Measurements from ENCODE around the gene STRBP.

The STRBP gene

GRCh38 chr9:123286324-123286723, 17.9 kb upstream of the STRBP start:
- TF ChIP-seq, protein P1, sequence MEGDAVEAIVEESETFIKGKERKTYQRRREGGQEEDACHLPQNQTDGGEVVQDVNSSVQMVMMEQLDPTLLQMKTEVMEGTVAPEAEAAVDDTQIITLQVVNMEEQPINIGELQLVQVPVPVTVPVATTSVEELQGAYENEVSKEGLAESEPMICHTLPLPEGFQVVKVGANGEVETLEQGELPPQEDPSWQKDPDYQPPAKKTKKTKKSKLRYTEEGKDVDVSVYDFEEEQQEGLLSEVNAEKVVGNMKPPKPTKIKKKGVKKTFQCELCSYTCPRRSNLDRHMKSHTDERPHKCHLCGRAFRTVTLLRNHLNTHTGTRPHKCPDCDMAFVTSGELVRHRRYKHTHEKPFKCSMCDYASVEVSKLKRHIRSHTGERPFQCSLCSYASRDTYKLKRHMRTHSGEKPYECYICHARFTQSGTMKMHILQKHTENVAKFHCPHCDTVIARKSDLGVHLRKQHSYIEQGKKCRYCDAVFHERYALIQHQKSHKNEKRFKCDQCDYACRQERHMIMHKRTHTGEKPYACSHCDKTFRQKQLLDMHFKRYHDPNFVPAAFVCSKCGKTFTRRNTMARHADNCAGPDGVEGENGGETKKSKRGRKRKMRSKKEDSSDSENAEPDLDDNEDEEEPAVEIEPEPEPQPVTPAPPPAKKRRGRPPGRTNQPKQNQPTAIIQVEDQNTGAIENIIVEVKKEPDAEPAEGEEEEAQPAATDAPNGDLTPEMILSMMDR (IDR thresholded peaks at IDR 0.05), result no peak
- Histone ChIP-seq H3K9me3 (ENCODE audit: control insufficient read depth, low read length) (no peaks in the 10 kb centered on the region), H3K27me3 (ENCODE audit: control insufficient read depth, insufficient read depth, low read length) (no peaks in the 10 kb centered on the region), H3K27ac (no peak overlapping the region), H3K79me2 (no peaks in the 10 kb centered on the region), H3K4me1 (peaks cover 7% of the 10 kb centered on the region), H3K9ac (no peak overlapping the region), H3K4me2 (ENCODE audit: low read length) (no peak overlapping the region), H3K36me3 (ENCODE audit: control insufficient read depth, insufficient read depth, low read length) (no peaks in the 10 kb centered on the region), H2AFZ (no peak overlapping the region), H3K4me3 (ENCODE audit: low read depth, low read length) (no peak overlapping the region)

DNA sequence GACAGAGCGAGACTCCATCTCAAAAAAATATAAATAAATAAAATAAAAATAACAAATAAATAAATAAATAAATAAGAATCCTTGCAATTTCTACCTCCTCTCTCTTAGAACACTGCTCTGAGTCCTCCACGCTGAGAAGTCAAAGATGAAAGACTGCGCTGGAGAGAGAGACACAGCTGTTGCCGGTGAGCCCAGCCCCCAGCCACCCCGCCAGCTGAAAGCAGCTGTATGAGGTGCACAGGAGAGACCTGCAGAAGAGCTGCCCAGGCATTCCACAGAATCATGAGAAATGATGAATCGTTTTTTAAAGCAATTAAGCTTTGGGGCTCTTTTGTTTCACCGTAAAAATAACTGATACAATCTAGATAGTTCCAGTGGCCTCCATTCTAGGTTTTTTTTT, 16.3 kb upstream of the STRBP start:
- Histone ChIP-seq H3K36me3 (ENCODE audit: control insufficient read depth, insufficient read depth, low read length) (no peaks in the 10 kb centered on the region), H3K27me3 (ENCODE audit: control insufficient read depth, insufficient read depth, low read length) (no peaks in the 10 kb centered on the region), H3K4me1 (peaks cover 7% of the 10 kb centered on the region), H3K9ac (no peak overlapping the region), H3K4me3 (ENCODE audit: low read depth, low read length) (no peak overlapping the region), H3K27ac (no peak overlapping the region), H3K79me2 (no peaks in the 10 kb centered on the region), H3K4me2 (ENCODE audit: low read length) (no peak overlapping the region), H2AFZ (no peak overlapping the region), H3K9me3 (ENCODE audit: control insufficient read depth, low read length) (no peaks in the 10 kb centered on the region)
- TF ChIP-seq, protein P1 (IDR thresholded peaks at IDR 0.05), result no peak

DNA sequence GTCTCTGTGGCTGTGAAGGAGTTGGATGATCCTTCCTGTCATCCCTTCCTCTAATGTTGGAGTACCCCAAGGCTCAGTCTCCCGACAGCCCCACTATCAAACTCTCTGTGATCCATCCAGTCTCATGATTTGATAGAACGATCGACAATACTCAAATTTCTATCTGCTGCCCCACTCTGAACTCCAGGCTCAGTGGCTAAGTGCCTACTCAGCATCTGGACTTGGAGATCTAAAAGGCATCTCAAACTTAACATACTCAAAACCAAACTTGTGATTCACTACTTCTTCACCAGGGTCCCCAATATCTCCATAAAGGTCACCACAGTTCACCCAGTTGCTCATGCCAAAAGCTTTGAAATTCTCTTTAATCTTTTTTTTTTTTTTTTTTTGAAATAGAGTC, 15.1 kb upstream of the STRBP start:
- Histone ChIP-seq H3K27me3 (ENCODE audit: control insufficient read depth, insufficient read depth, low read length) (no peaks in the 10 kb centered on the region), H3K36me3 (ENCODE audit: control insufficient read depth, insufficient read depth, low read length) (no peaks in the 10 kb centered on the region), H2AFZ (no peak overlapping the region), H3K27ac (no peak overlapping the region), H3K4me3 (ENCODE audit: low read depth, low read length) (no peak overlapping the region), H3K4me1 (peaks cover 7% of the 10 kb centered on the region), H3K9me3 (ENCODE audit: control insufficient read depth, low read length) (no peaks in the 10 kb centered on the region), H3K9ac (no peak overlapping the region), H3K79me2 (no peaks in the 10 kb centered on the region), H3K4me2 (ENCODE audit: low read length) (no peak overlapping the region)
- TF ChIP-seq, protein P1 (IDR thresholded peaks at IDR 0.05), result no peak

DNA sequence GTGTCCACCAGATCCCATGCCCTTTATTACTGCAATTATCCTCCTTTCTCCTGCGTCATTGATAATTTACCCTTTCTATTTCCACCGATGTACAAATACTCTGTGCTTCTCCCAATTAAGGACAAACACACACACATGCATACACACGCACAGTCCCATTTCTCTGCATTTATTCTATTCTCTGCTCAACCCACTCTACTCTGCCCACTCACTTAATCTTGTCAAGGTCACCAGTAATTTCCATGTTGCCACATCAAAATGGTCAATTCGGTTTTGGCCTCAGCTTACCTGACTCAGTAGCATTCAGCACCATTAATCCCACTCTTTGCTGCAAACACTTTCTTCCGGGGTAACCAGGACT, 14.6 kb upstream of the STRBP start:
- peaks cover 7% of the 10 kb centered on the region for H3K4me1 ChIP-seq
- H3K4me2 ChIP-seq (ENCODE audit: low read length), result no peak overlapping the region
- no peak overlapping the region for H3K27ac ChIP-seq
- no peaks in the 10 kb centered on the region for H3K9me3 ChIP-seq (ENCODE audit: control insufficient read depth, low read length)
- no peak overlapping the region for H3K9ac ChIP-seq
- no peaks in the 10 kb centered on the region for H3K79me2 ChIP-seq
- no peak overlapping the region for H2AFZ ChIP-seq
- TF ChIP-seq, protein P1 (IDR thresholded peaks at IDR 0.05), result no peak
- H3K36me3 ChIP-seq (ENCODE audit: control insufficient read depth, insufficient read depth, low read length), result no peaks in the 10 kb centered on the region
- no peaks in the 10 kb centered on the region for H3K27me3 ChIP-seq (ENCODE audit: control insufficient read depth, insufficient read depth, low read length)
- no peak overlapping the region for H3K4me3 ChIP-seq (ENCODE audit: low read depth, low read length)

- Histone ChIP-seq H3K4me1 (peaks cover 7% of the 10 kb centered on the region), H3K4me2 (ENCODE audit: low read length) (no peak overlapping the region), H3K27me3 (ENCODE audit: control insufficient read depth, insufficient read depth, low read length) (no peaks in the 10 kb centered on the region), H3K9me3 (ENCODE audit: control insufficient read depth, low read length) (no peaks in the 10 kb centered on the region), H3K4me3 (ENCODE audit: low read depth, low read length) (no peak overlapping the region), H2AFZ (peak overlapping the region; percentile 53), H3K79me2 (no peaks in the 10 kb centered on the region), H3K9ac (no peak overlapping the region), H3K27ac (peak overlapping the region; percentile 42), H3K36me3 (ENCODE audit: control insufficient read depth, insufficient read depth, low read length) (no peaks in the 10 kb centered on the region)
- TF ChIP-seq, protein P1 (IDR thresholded peaks at IDR 0.05), result no peak
These were observed 14.1 kb upstream of the STRBP start for GRCh38 chr9:123282362-123283047.

All from parathyroid adenoma (tissue), 2 donors.